Caco-2 (cell line): ENCODE results near the gene VILL. TPM values are rescaled to one million over a fixed set of nuclear protein-coding genes. Genes with fewer than 3 reads are reported as not detected.
A peak's percentile ranks its signal among the peaks of the same experiment; 100 is the strongest.

Experiments used
- BruUV-seq: library from RNA; stranded (reverse); fragments of 400-500 nt; replicated peaks from 2 replicates; lab custom pipeline; 2021; lab: Mats Ljungman, UMichigan
- CTCF ChIA-PET: fragments of 300-600 bp; sonication (Branson Sonifier 250); formaldehyde crosslinking; loops from one replicate; lab custom pipeline; 2022; ENCODE audit warnings: antibody characterized with exemption; lab: Charles Lee
- POLR2A ChIA-PET: fragments of 300-600 bp; sonication (Branson Sonifier 250); formaldehyde crosslinking; loops from one replicate; lab custom pipeline; 2022; ENCODE audit warnings: antibody characterized with exemption; lab: Charles Lee
- DNase-seq, 2 experiments: peaks; one replicate each; pipeline versions ENCODE4 v3.0.0 to v3.0.0-alpha.2; 2020 to 2022
- H3K27me3 ChIP-seq: replicated peaks from 2 replicates; pipeline ENCODE4 v1.6.0; 2011; ENCODE audit warnings: low read length; ENCODE audit not compliant: control insufficient read depth, insufficient read depth
- H3K36me3 ChIP-seq: 2 replicates; pipeline ENCODE4 v1.5.1; 2011; ENCODE audit warnings: low read length; ENCODE audit not compliant: control insufficient read depth, insufficient read depth
- H3K4me1 ChIP-seq: fragments of 250-450 bp; sonication (Bioruptor Pico); 2 replicates; pipeline ENCODE4 v1.5.1; 2020; ENCODE audit warnings: mild to moderate bottlenecking
- H3K4me3 ChIP-seq: 2 replicates; pipeline ENCODE4 v1.5.1; 2011; ENCODE audit warnings: low read depth, mild to moderate bottlenecking, control low read depth, low read length
- H3K9me3 ChIP-seq: fragments of 250-450 bp; sonication (Bioruptor Pico); 2 replicates; pipeline ENCODE4 v1.5.1; 2020; ENCODE audit warnings: mild to moderate bottlenecking, moderate library complexity
- H3K27ac Mint-ChIP-seq: one replicate; pipeline ENCODE4 v1.8.0; 2022; ENCODE audit warnings: mixed read lengths; ENCODE audit not compliant: unreplicated experiment
- H3K27me3 Mint-ChIP-seq: one replicate; pipeline ENCODE4 v1.8.0; 2022; ENCODE audit warnings: mixed read lengths; ENCODE audit not compliant: insufficient read depth, unreplicated experiment
- H3K36me3 Mint-ChIP-seq: one replicate; pipeline ENCODE4 v1.8.0; 2022; ENCODE audit warnings: mild to moderate bottlenecking, mixed read lengths; ENCODE audit not compliant: insufficient read depth, unreplicated experiment
- H3K4me1 Mint-ChIP-seq: one replicate; pipeline ENCODE4 v1.8.0; 2022; ENCODE audit warnings: low read depth, mixed read lengths; ENCODE audit not compliant: unreplicated experiment
- H3K4me3 Mint-ChIP-seq: one replicate; pipeline ENCODE4 v1.8.0; 2022; ENCODE audit warnings: mild to moderate bottlenecking, moderate library complexity, mixed read lengths; ENCODE audit not compliant: unreplicated experiment
- H3K9me3 Mint-ChIP-seq: one replicate; pipeline ENCODE4 v1.8.0; 2022; ENCODE audit warnings: mixed read lengths; ENCODE audit not compliant: unreplicated experiment
- CTCF ChIP-seq, 2 experiments: fragments of 200-600 bp in 1 of 2; IDR thresholded peaks; 1 replicate in 1 of 2; 2 replicates in 1 of 2; pipeline versions ENCODE4 v1.5.1 to v1.8.0; 2011 to 2022; ENCODE audit warnings: antibody characterized with exemption in 1 of 2, control low read depth in 1 of 2, inconsistent platforms in 1 of 2, low read depth in 1 of 2, low read length in 1 of 2, mild to moderate bottlenecking in 1 of 2, moderate library complexity in 1 of 2; ENCODE audit not compliant: insufficient read depth in 1 of 2, severe bottlenecking in 1 of 2, unreplicated experiment in 1 of 2
- intact Hi-C: fragments of 100-400 bp; cut with micrococcal nuclease; formaldehyde crosslinking; loops from one replicate; pipeline ENCODE4 v1.10.0; 2022; ENCODE audit not compliant: unreplicated experiment
- total RNA-seq: library from RNA; stranded (reverse); gene quantifications from 2 replicates; pipeline ENCODE4 v1.2.3, GENCODE V29; 2022

Gene VILL
- total RNA-seq, 1 experiment from 2014 or later = 11.7 TPM

GRCh38 chr3:38003371-38003816 lies 12.8 kb downstream of the VILL start:
- no peaks in the 10 kb centered on the region for H3K9me3 ChIP-seq
- Mint-ChIP-seq H3K36me3 (peaks cover 17% of the 10 kb centered on the region), H3K27ac (peak overlapping the region; percentile 23), H3K4me1 (peaks cover 34% of the 10 kb centered on the region), H3K27me3 (no peaks in the 10 kb centered on the region), H3K9me3 (no peaks in the 10 kb centered on the region), H3K4me3 (no peak overlapping the region)
- ChIA-PET POLR2A (interaction anchor here (1.2 to 1.4 kb wide), 2 partner anchors 11 to 28 kb away, joined by 3 read pairs; no protein-coding TSS in a partner anchor), CTCF (interaction anchor here (0.6 to 2.7 kb wide), 8 partner anchors 10 to 459 kb away, joined by 3 to 44 read pairs (median 4); partner anchors contain the start of gene DLEC1)
- intact Hi-C loops = loop anchor here (1.0 kb wide), 2 partner anchors 29 to 148 kb away; no protein-coding TSS in a partner anchor
- no peaks in the 10 kb centered on the region for H3K27me3 ChIP-seq
- no TSS peak for BruUV-seq
- H3K4me3 ChIP-seq = no peak overlapping the region
- peak; percentile 88 to 89 for TF ChIP-seq CTCF (IDR thresholded peaks at IDR 0.05; ENCODE audit: insufficient read depth in 1 of 2, low read depth in 1 of 2, low read length in 1 of 2, severe bottlenecking in 1 of 2, unreplicated experiment in 1 of 2)
- H3K4me1 ChIP-seq = peaks cover 26% of the 10 kb centered on the region
- H3K36me3 ChIP-seq = peaks cover 9% of the 10 kb centered on the region
- peak; percentile 74 to 81 for DNase-seq

GRCh38 chr3:38003817-38004414 lies 13.3 kb downstream of the VILL start:
- CTCF ChIA-PET = interaction anchor here (0.6 to 2.7 kb wide), 8 partner anchors 11 to 458 kb away, joined by 3 to 44 read pairs (median 4); partner anchors contain the start of gene DLEC1
- H3K9me3 Mint-ChIP-seq = no peaks in the 10 kb centered on the region
- H3K27ac Mint-ChIP-seq = peak overlapping the region; percentile 23

More at GRCh38 chr3:38003817-38004414, 13.3 kb downstream of the VILL start:
- Mint-ChIP-seq H3K36me3 (peaks cover 15% of the 10 kb centered on the region), H3K27me3 (no peaks in the 10 kb centered on the region), H3K4me3 (peak overlapping the region; percentile 26), H3K4me1 (peaks cover 31% of the 10 kb centered on the region)
- Histone ChIP-seq H3K36me3 (peaks cover 9% of the 10 kb centered on the region), H3K4me1 (peaks cover 26% of the 10 kb centered on the region), H3K9me3 (no peaks in the 10 kb centered on the region), H3K4me3 (no peak overlapping the region), H3K27me3 (no peaks in the 10 kb centered on the region)
- TF ChIP-seq CTCF (IDR thresholded peaks at IDR 0.05; ENCODE audit: insufficient read depth in 1 of 2, low read depth in 1 of 2, low read length in 1 of 2, severe bottlenecking in 1 of 2, unreplicated experiment in 1 of 2) = no peak
- POLR2A ChIA-PET = interaction anchor here (0.6 to 1.4 kb wide), 4 partner anchors 12 to 133 kb away, joined by 3 to 8 read pairs (median 3); partner anchors contain the start of gene ACAA1
- intact Hi-C loops = loop anchor here (1.0 kb wide), 3 partner anchors 30 to 149 kb away; no protein-coding TSS in a partner anchor
- no peak for DNase-seq
- no TSS peak for BruUV-seq
